ENCODE data around the gene CBR1. TPM values are rescaled to one million over a fixed set of nuclear protein-coding genes. Genes with fewer than 3 reads are reported as not detected.

Gene CBR1
- total and polyA plus RNA-seq, 2 of the 13 experiments (the other 11 are each of a cell fraction or from before 2014, with no cell fraction given), result 33.7 to 38.7 TPM

DNA sequence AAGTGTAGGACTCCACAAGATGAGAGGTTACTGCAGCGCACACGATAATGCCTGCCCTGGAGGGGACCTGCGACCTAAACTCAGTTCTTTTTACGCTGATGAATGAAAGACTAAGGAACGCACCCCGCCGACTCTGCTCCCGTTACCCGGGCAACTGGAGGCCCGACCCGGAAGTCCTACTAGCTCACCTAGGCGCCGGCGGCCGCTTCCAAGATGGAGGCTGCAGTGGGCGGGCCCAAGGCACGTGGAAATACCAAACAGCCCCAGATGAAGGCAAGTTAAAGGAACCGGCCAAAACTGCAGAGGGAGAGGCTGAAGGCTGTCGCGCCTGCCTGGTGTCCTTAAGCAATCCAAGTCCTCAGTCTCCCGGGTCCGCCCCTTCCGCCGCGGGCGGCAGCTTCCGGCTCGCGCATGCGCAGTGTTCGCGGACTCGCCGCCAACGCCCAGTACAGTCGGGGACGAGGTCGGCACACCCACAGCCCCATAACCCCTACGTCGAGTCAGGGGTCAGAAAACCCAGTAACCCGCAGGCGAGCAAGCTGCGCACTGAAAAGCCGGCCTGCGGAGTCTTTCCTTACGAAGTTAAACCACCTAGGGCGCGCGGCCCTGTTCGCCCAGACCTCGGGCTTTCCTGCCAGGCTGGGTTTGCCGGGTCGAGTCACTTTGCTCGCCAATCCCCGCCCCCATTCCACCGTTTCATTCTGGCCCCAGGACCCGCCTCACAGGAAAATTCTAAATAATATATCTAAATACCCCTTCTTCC lies 9.5 kb upstream of the CBR1 start, which contains the start of gene SETD4 (continued):
- TF ChIP-seq USF2 (IDR thresholded peaks at IDR 0.05; ENCODE audit: low read depth, low read length) (no peak), USF2 (CRISPR knock-in tag; IDR thresholded peaks at IDR 0.05; ENCODE audit: borderline replicate concordance) (no peak), FIP1L1 (IDR thresholded peaks at IDR 0.05; ENCODE audit: borderline replicate concordance, insufficient read depth, low read depth, low read length) (no peak), PRDM15 (CRISPR knock-in tag; IDR thresholded peaks at IDR 0.05) (peak; percentile 39; the same call in 1 of the 2 replicates), MIER2 (CRISPR knock-in tag; IDR thresholded peaks at IDR 0.05) (no peak), ZNF567 (CRISPR knock-in tag; IDR thresholded peaks at IDR 0.05; ENCODE audit: borderline replicate concordance) (0 out of 2 replicates have a peak, but pooled peaks have one; percentile 37), DDIT3 (CRISPR knock-in tag; IDR thresholded peaks at IDR 0.05) (no peak), TEAD2 (CRISPR knock-in tag; IDR thresholded peaks at IDR 0.05) (no peak), HMGXB4 (CRISPR knock-in tag; IDR thresholded peaks at IDR 0.05; ENCODE audit: borderline replicate concordance in 1 of 2, low read depth in 1 of 2) (peak; percentile 43 to 62; a peak in 1 of 4 replicates), ZNF160 (CRISPR knock-in tag; IDR thresholded peaks at IDR 0.05) (0 out of 2 replicates have a peak, but pooled peaks have one; percentile 20), ZNF138 (CRISPR knock-in tag; IDR thresholded peaks at IDR 0.05; ENCODE audit: low read depth) (no peak), CBX1 (IDR thresholded peaks at IDR 0.05; ENCODE audit: low read depth) (no peak)
- TF ChIP-seq, protein P1, sequence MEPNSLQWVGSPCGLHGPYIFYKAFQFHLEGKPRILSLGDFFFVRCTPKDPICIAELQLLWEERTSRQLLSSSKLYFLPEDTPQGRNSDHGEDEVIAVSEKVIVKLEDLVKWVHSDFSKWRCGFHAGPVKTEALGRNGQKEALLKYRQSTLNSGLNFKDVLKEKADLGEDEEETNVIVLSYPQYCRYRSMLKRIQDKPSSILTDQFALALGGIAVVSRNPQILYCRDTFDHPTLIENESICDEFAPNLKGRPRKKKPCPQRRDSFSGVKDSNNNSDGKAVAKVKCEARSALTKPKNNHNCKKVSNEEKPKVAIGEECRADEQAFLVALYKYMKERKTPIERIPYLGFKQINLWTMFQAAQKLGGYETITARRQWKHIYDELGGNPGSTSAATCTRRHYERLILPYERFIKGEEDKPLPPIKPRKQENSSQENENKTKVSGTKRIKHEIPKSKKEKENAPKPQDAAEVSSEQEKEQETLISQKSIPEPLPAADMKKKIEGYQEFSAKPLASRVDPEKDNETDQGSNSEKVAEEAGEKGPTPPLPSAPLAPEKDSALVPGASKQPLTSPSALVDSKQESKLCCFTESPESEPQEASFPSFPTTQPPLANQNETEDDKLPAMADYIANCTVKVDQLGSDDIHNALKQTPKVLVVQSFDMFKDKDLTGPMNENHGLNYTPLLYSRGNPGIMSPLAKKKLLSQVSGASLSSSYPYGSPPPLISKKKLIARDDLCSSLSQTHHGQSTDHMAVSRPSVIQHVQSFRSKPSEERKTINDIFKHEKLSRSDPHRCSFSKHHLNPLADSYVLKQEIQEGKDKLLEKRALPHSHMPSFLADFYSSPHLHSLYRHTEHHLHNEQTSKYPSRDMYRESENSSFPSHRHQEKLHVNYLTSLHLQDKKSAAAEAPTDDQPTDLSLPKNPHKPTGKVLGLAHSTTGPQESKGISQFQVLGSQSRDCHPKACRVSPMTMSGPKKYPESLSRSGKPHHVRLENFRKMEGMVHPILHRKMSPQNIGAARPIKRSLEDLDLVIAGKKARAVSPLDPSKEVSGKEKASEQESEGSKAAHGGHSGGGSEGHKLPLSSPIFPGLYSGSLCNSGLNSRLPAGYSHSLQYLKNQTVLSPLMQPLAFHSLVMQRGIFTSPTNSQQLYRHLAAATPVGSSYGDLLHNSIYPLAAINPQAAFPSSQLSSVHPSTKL (CRISPR knock-in tag; IDR thresholded peaks at IDR 0.05), result no peak
- TF ChIP-seq, protein P2, sequence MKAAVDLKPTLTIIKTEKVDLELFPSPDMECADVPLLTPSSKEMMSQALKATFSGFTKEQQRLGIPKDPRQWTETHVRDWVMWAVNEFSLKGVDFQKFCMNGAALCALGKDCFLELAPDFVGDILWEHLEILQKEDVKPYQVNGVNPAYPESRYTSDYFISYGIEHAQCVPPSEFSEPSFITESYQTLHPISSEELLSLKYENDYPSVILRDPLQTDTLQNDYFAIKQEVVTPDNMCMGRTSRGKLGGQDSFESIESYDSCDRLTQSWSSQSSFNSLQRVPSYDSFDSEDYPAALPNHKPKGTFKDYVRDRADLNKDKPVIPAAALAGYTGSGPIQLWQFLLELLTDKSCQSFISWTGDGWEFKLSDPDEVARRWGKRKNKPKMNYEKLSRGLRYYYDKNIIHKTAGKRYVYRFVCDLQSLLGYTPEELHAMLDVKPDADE (CRISPR knock-in tag; IDR thresholded peaks at IDR 0.05), result no peak
